Measurements from ENCODE around the gene RNF40. TPM values are rescaled to one million over a fixed set of nuclear protein-coding genes. Genes with fewer than 3 reads are reported as not detected.

The RNF40 gene
- total RNA-seq, 2 donors from 2014 or later: 109 to 112 TPM

- H3K36me3 ChIP-seq: peaks cover 23% of the 10 kb centered on the region
- no peaks in the 10 kb centered on the region for H3K27me3 ChIP-seq (replicated peaks; ENCODE audit: insufficient read depth)
- H3K27ac ChIP-seq: peak overlapping the region in 1 of 2 donors; percentile 84
- H3K4me1 ChIP-seq (ENCODE audit: control insufficient read depth in 1 of 2, low read depth in 2 of 2): peaks cover 10 to 28% of the 10 kb centered on the region in 2 donors
- H3K9me3 ChIP-seq: no peaks in the 10 kb centered on the region
- no peak for TF ChIP-seq CTCF (IDR thresholded peaks at IDR 0.05)
- H3K4me3 ChIP-seq: peak overlapping the region; percentile 100
- ATAC-seq (ENCODE audit: insufficient number of reproducible peaks, low FRiP score, low read depth) (no peak), DNase-seq (ENCODE audit: low spot score) (no peak)
These were observed 23.3 kb downstream of the RNF40 start for GRCh38 chr16:30785126-30786106.

- DNase-seq (ENCODE audit: low spot score) (no peak), ATAC-seq (ENCODE audit: insufficient number of reproducible peaks, low FRiP score, low read depth) (peak; percentile 42)
- Histone ChIP-seq H3K27me3 (replicated peaks; ENCODE audit: insufficient read depth) (no peaks in the 10 kb centered on the region), H3K4me3 (peak overlapping the region; percentile 100), H3K27ac (peak overlapping the region; percentile 84 to 90), H3K9me3 (no peaks in the 10 kb centered on the region), H3K36me3 (peaks cover 23% of the 10 kb centered on the region), H3K4me1 (ENCODE audit: control insufficient read depth in 1 of 2, low read depth in 2 of 2) (peaks cover 10 to 28% of the 10 kb centered on the region in 2 donors)
- TF ChIP-seq CTCF (IDR thresholded peaks at IDR 0.05): no peak
These were observed 24.2 kb downstream of the RNF40 start for GRCh38 chr16:30786115-30786935.

GRCh38 chr16:30786936-30787612 is 25.0 kb downstream of the RNF40 start, which contains the start of gene ZNF629:
TSS of gene ZNF629 (minus strand) at chr16:30787205. CDS start at chr16:30784482, 2,723 bp downstream.
- no peak for TF ChIP-seq CTCF (IDR thresholded peaks at IDR 0.05)
- H3K27me3 ChIP-seq (replicated peaks; ENCODE audit: insufficient read depth): no peaks in the 10 kb centered on the region
- no peaks in the 10 kb centered on the region for H3K9me3 ChIP-seq
- peaks cover 17% of the 10 kb centered on the region for H3K36me3 ChIP-seq
- peak within 1 kb of the TSS; percentile 100 for H3K4me3 ChIP-seq
- peak within 1 kb of the TSS; percentile 84 to 90 for H3K27ac ChIP-seq
- peaks cover 10 to 28% of the 10 kb centered on the region in 2 donors for H3K4me1 ChIP-seq (ENCODE audit: control insufficient read depth in 1 of 2, low read depth in 2 of 2)
- peak; percentile 57 for DNase-seq (ENCODE audit: low spot score)
- peak; percentile 64 for ATAC-seq (ENCODE audit: insufficient number of reproducible peaks, low FRiP score, low read depth)

GRCh38 chr16:30787613-30788378 is 25.7 kb downstream of the RNF40 start:
- H3K27ac ChIP-seq: peak overlapping the region; percentile 84 to 90
- H3K27me3 ChIP-seq (replicated peaks; ENCODE audit: insufficient read depth): no peaks in the 10 kb centered on the region
- no peak for DNase-seq (ENCODE audit: low spot score)
- ATAC-seq (ENCODE audit: insufficient number of reproducible peaks, low FRiP score, low read depth): no peak
- H3K36me3 ChIP-seq: peaks cover 10% of the 10 kb centered on the region
- peak overlapping the region; percentile 100 for H3K4me3 ChIP-seq
- TF ChIP-seq CTCF (IDR thresholded peaks at IDR 0.05): no peak
- peaks cover 10 to 28% of the 10 kb centered on the region in 2 donors for H3K4me1 ChIP-seq (ENCODE audit: control insufficient read depth in 1 of 2, low read depth in 2 of 2)
- no peaks in the 10 kb centered on the region for H3K9me3 ChIP-seq

Data from thoracic aorta (tissue), 2 donors.